Peyer's patch (tissue), 4 donors: ENCODE measurements around the gene LRRC28. TPM values are rescaled to one million over a fixed set of nuclear protein-coding genes. Genes with fewer than 3 reads are reported as not detected.

Source experiments
- DNase-seq, 3 donors: peaks; one replicate each; pipeline ENCODE4 v3.0.0-alpha.2; 2017 to 2019
- H3K27ac ChIP-seq, 4 donors: fragments of 200-600 bp; sonication (generic); one replicate each; pipeline ENCODE4 v1.5.1; 2016 to 2019
- H3K27me3 ChIP-seq, 2 donors: fragments of 200-600 bp; sonication (generic); one replicate each; pipeline ENCODE4 v1.5.1; 2019
- H3K36me3 ChIP-seq, 3 donors: fragments of 200-600 bp; sonication (generic); one replicate each; pipeline ENCODE4 v1.5.1; 2016 to 2019
- H3K4me1 ChIP-seq, 4 donors: fragments of 200-600 bp; sonication (generic); one replicate each; pipeline ENCODE4 v1.5.1; 2016 to 2019
- H3K4me3 ChIP-seq, 4 donors: fragments of 200-600 bp; sonication (generic); 1 replicate in 3 of 4; 2 replicates in 1 of 4; pipeline ENCODE4 v1.5.1; 2016 to 2019; ENCODE audit warnings: mild to moderate bottlenecking in 1 of 4
- H3K9me3 ChIP-seq, 4 donors: fragments of 200-600 bp; sonication (generic); one replicate each; pipeline ENCODE4 v1.5.1; 2016 to 2019; ENCODE audit warnings: mild to moderate bottlenecking in 1 of 4
- CTCF ChIP-seq, 6 experiments: fragments of 450-650 bp in 4 of 6; fragments of 200-600 bp in 2 of 6; sonication (generic) in 1 of 6; IDR thresholded peaks; one replicate each; pipeline ENCODE4 v1.5.1; 2017 to 2019; ENCODE audit warnings: antibody characterized with exemption in 6 of 6, mild to moderate bottlenecking in 3 of 6, moderate library complexity in 1 of 6
- POLR2A ChIP-seq, 2 donors: fragments of 450-650 bp; IDR thresholded peaks; one replicate each; pipeline ENCODE4 v1.5.1; 2017; ENCODE audit warnings: antibody characterized with exemption in 2 of 2, mild to moderate bottlenecking in 2 of 2, moderate library complexity in 2 of 2
- total RNA-seq, 4 donors: library from RNA; depleted of rRNA; stranded (reverse); fragments of >200 nt; gene quantifications; one replicate each; pipeline ENCODE4 v1.1.0, GENCODE V29; 2016

The LRRC28 gene
- total RNA-seq, 4 donors from 2014 or later = 62.7 to 197 (median 157) TPM

GRCh38 chr15:99211926-99212325, 39.4 kb upstream of the LRRC28 start:
- Histone ChIP-seq H3K36me3 (peaks cover 0 to 16% (median 0%) of the 10 kb centered on the region in 3 donors), H3K27ac (peak overlapping the region in 1 of 4 donors; percentile 58), H3K4me1 (no peaks in the 10 kb centered on the region), H3K9me3 (no peaks in the 10 kb centered on the region), H3K27me3 (no peaks in the 10 kb centered on the region), H3K4me3 (no peak overlapping the region)
- no peak for DNase-seq
- TF ChIP-seq POLR2A (IDR thresholded peaks at IDR 0.05) (no peak), CTCF (IDR thresholded peaks at IDR 0.05) (no peak)

DNA sequence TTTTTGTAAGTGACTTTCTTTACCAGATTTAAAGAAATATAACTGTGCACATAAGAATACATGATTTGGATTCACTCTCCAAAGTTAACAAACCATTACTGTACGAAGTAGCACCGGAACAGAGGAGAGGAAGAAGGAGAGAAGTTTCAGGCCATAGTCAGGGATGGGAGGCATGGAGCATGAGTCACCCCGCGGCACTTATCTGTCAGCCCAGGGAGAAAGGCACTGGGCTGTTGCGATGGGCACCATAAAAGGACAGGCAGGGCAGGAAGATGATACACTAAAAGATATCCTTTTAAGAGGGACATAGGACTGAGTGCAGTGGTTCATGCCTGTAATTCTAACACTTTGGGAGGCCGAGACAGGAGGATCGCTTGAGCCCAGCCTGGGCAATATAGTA, 38.9 kb upstream of the LRRC28 start:
- H3K9me3 ChIP-seq = no peaks in the 10 kb centered on the region
- H3K27me3 ChIP-seq = no peaks in the 10 kb centered on the region
- peak overlapping the region in 2 of 4 donors; percentile 3 to 58 for H3K27ac ChIP-seq
- H3K4me1 ChIP-seq = no peaks in the 10 kb centered on the region
- TF ChIP-seq POLR2A (IDR thresholded peaks at IDR 0.05) (no peak), CTCF (IDR thresholded peaks at IDR 0.05) (no peak)
- peaks cover 0 to 18% (median 0%) of the 10 kb centered on the region in 3 donors for H3K36me3 ChIP-seq
- H3K4me3 ChIP-seq = no peak overlapping the region
- DNase-seq = no peak

- H3K4me3 ChIP-seq = no peak overlapping the region
- H3K9me3 ChIP-seq = no peaks in the 10 kb centered on the region
- TF ChIP-seq POLR2A (IDR thresholded peaks at IDR 0.05) = no peak
- TF ChIP-seq CTCF (IDR thresholded peaks at IDR 0.05) = peak; percentile 26 to 91 (median 81)
- peak; percentile 63 to 88 (median 75) for DNase-seq
- peak overlapping the region in 1 of 4 donors; percentile 58 for H3K27ac ChIP-seq
- H3K36me3 ChIP-seq = peaks cover 0 to 26% (median 0%) of the 10 kb centered on the region in 3 donors
- H3K4me1 ChIP-seq = no peaks in the 10 kb centered on the region
- no peaks in the 10 kb centered on the region for H3K27me3 ChIP-seq
These were observed 38.0 kb upstream of the LRRC28 start for GRCh38 chr15:99213187-99213811.

- TF ChIP-seq CTCF (IDR thresholded peaks at IDR 0.05) = no peak
- no peak for TF ChIP-seq POLR2A (IDR thresholded peaks at IDR 0.05)
- H3K27ac ChIP-seq = no peak overlapping the region
- H3K4me1 ChIP-seq = no peaks in the 10 kb centered on the region
- H3K27me3 ChIP-seq = no peaks in the 10 kb centered on the region
- no peak overlapping the region for H3K4me3 ChIP-seq
- no peaks in the 10 kb centered on the region for H3K9me3 ChIP-seq
- H3K36me3 ChIP-seq = peaks cover 0 to 69% (median 0%) of the 10 kb centered on the region in 3 donors
- no peak for DNase-seq
These were observed 26.7 kb upstream of the LRRC28 start for GRCh38 chr15:99224372-99225214.

GRCh38 chr15:99226802-99227201, 24.5 kb upstream of the LRRC28 start:
- no peak for DNase-seq
- Histone ChIP-seq H3K27me3 (no peaks in the 10 kb centered on the region), H3K4me3 (no peak overlapping the region), H3K36me3 (peaks cover 0 to 49% (median 0%) of the 10 kb centered on the region in 3 donors), H3K27ac (no peak overlapping the region), H3K9me3 (no peaks in the 10 kb centered on the region), H3K4me1 (no peaks in the 10 kb centered on the region)
- no peak for TF ChIP-seq CTCF (IDR thresholded peaks at IDR 0.05)
- no peak for TF ChIP-seq POLR2A (IDR thresholded peaks at IDR 0.05)
